HG02884 (cell line): ENCODE measurements around the gene ENOX1.

Source experiments
- ATAC-seq: cut with Tn5 transposase; IDR thresholded peaks from one replicate; pipeline ENCODE4 v1.9.1; 2021; ENCODE audit warnings: mild to moderate bottlenecking, moderate library complexity; ENCODE audit not compliant: unreplicated experiment

ENOX1 gene

GRCh38 chr13:43297967-43298678 lies 488.6 kb downstream of the ENOX1 start:
- no peak for ATAC-seq

- no peak for ATAC-seq
Observed at GRCh38 chr13:43295825-43296564, 490.8 kb downstream of the ENOX1 start.

- no peak for ATAC-seq
Observed at GRCh38 chr13:43295321-43295720, 491.5 kb downstream of the ENOX1 start.

GRCh38 chr13:43294412-43294811 lies 492.4 kb downstream of the ENOX1 start:
- ATAC-seq, result no peak

- no peak for ATAC-seq
Observed at GRCh38 chr13:43293986-43294385, 492.8 kb downstream of the ENOX1 start.

- no peak for ATAC-seq
Observed at GRCh38 chr13:43293561-43293960, 493.2 kb downstream of the ENOX1 start.

GRCh38 chr13:43293008-43293407 lies 493.8 kb downstream of the ENOX1 start:
- ATAC-seq, result no peak

GRCh38 chr13:43291287-43292060 lies 495.3 kb downstream of the ENOX1 start:
- ATAC-seq, result no peak

GRCh38 chr13:43289470-43290255 lies 497.1 kb downstream of the ENOX1 start:
- ATAC-seq, result no peak

- ATAC-seq, result no peak
Observed at GRCh38 chr13:43286751-43287150, 500.0 kb downstream of the ENOX1 start.

- no peak for ATAC-seq
Observed at GRCh38 chr13:43285933-43286597, 500.7 kb downstream of the ENOX1 start.

- no peak for ATAC-seq
Observed at GRCh38 chr13:43284162-43284561, 502.6 kb downstream of the ENOX1 start.

- no peak for ATAC-seq
Observed at GRCh38 chr13:43279696-43280095, 507.1 kb downstream of the ENOX1 start.

GRCh38 chr13:43278127-43278526 lies 508.6 kb downstream of the ENOX1 start:
- no peak for ATAC-seq

GRCh38 chr13:43277142-43277541 lies 509.6 kb downstream of the ENOX1 start:
- no peak for ATAC-seq

- ATAC-seq, result no peak
Observed at GRCh38 chr13:43274881-43275280, 511.9 kb downstream of the ENOX1 start.

- ATAC-seq, result no peak
Observed at GRCh38 chr13:43273362-43273761, 513.4 kb downstream of the ENOX1 start.

GRCh38 chr13:43272851-43273250 lies 513.9 kb downstream of the ENOX1 start:
- no peak for ATAC-seq

- ATAC-seq, result no peak
Observed at GRCh38 chr13:43271152-43271551, 515.6 kb downstream of the ENOX1 start.

GRCh38 chr13:43270130-43270830 lies 516.5 kb downstream of the ENOX1 start:
- no peak for ATAC-seq
